ENCODE results near the gene SDCCAG8.

SDCCAG8 gene

DNA sequence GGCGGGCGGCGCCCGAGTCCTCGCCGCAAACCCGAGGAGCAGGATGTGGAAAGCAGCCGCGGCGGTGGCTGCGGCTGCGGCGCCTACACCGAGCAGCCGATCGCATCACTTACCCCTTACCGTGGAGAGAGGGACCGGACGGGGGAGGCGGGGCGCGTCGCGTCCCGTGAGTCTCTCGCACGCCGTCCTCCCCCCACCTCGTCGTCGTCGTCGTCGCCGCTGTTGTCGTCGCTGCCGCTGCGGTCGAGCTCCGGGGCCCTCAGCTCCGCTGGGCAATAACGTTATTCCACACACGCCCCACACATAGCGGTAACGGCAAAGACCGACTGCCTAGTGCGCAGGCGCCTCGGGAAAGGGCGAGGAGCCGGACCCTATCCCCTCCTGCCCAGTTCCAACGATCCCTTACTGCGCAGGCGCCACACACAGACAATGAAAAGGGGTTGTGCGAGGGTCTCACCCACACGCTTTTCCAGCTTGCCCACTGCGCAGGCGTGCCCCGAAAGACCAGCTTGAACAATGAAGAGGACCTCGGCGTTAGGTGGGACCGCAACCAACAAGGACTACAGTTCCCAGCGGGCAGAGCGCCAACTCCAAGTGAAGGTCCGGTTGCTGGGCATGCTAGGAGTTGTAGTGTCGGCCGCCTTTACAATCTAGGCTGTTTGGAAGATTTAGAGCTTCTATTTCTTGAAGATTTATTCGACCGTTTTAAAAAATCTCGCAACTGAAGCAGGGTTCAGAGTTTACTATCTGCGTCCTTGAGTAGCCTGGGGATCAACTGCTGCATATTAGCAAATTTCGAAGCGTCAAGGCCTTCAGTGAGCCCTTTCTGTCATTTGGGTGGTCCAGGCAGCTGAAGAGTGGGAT is 682 bp upstream of the SDCCAG8 start, which contains the start of gene CEP170:
TSS of gene CEP170 (minus strand) at position 355 of the 864 bp plus-strand sequence. CDS start 30,001 bp downstream, outside the sequence.
- DNase-seq, result peak; percentile 88

DNA sequence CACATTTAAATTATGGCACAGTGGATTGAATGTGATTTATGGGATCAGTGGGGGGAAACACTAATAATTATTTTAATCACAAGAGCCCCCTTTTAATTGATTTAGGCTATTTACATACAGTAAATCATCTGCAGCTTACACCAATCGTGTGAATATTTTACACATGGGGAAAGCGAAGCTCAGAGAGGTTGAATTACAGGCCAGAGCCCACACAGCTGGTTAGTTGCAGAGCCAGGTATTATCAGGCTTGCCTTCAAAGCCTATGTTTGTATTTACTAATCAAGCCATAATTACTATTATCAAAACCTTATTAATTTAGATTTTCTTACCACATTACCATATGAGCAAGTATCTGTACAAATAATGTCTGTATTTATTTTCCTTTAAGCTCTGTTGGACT is 749 bp downstream of the SDCCAG8 start:
- no peak for DNase-seq

DNA sequence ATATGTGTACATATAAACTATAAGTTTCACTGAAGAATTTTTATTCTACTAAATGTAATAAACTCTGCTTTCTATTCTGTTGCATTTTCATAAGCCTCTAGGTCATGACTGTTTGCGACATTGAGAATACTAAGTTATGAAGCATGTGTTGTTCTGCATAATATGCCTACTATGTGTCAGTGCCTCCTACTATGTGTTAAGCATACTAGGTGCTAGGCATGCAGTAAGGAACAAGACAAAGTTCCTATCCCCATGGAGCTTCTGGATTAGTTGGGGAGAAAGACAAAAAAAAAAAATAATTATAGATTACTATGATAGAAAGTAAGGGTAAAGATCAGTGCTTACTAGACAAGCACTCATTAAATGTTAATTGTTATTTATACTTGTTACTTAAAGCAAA is 1.3 kb downstream of the SDCCAG8 start:
- no peak for DNase-seq

DNA sequence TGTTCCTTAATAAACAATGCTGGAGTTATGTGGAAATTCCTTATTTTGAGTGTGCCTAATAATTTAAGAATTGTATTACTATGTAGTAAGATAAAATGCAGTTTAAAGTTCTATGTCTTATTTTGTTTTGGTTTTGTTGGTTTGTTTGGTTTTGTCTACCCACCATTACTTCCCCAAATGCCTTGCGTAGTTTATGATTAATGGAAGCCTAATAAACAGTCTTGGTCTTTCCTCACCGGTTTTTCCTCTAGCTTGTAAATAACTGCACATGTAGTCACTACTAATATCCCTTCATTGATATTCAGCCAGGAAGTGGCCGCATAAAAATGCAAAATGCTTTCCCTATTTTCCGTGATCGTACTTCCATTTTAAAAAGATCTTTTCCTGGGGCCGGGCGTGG is 2.9 kb downstream of the SDCCAG8 start:
- no peak for DNase-seq

DNA sequence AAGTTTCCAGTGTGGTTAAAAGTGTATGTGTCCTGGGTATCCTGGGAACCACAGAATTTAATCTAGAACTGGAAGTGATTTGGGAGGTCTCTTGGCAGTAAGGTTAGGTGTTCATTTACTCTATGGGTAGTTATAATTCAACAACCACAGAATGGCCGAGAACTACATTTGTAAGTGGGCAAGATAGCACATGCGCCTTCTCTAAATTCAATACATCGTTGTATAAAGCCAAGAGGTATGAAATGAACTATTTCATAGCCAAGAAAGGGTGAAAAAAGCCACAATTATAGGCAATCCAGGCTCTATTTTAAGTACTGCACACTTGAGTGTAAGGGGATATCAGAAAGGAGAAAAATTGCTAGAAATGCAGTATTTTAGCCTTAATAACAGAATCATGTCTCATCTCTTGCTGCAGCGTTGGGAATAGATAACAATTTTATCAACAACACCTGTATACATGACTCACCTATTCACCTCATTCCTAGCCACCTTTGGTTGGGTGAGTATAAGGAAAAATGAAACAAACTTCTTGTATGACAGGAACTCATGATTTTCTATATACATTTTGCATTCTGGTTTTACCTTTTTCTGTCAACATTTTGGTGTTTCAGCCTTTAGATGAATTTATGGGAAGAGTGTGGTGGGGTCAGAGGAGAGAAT is 4.5 kb downstream of the SDCCAG8 start:
- DNase-seq, result no peak

DNA sequence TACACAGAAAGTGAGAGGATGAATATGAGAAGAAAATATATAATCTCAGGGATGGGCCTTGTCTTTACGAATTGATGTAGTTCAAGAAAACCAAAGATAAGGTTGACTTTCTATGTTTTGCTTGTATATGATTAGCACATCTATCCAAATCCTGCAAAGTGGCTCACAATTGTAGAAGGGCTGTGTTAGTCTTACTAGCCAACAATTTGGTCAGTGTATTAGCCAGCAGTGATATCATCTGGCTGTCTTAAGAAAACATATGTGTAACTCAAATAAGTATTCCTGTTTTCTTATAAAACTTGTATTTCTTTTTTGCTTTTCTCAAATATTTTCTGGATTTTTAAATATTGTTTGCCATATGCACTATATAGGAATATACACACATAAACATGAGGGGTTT is 5.5 kb downstream of the SDCCAG8 start:
- DNase-seq, result no peak

DNA sequence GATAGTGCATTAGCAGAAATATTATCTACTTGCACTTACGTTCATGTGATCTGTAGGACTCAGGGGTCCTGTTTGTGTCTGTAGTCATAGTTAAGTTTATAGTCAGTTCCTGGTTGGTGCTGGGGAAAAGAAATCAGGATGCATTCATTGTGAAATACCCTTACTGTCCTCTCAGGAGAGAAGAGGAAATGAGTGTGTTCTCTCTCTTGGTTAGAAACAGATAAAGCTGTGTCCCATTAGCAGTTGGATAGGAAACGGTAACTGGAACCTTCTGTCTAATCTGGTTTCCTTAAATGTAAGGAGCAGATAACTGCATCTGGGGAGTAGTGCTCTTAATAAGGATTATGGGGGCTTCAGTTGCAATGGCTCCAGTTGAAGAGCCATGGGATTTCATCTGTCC is 8.9 kb downstream of the SDCCAG8 start:
- DNase-seq, result no peak

DNA sequence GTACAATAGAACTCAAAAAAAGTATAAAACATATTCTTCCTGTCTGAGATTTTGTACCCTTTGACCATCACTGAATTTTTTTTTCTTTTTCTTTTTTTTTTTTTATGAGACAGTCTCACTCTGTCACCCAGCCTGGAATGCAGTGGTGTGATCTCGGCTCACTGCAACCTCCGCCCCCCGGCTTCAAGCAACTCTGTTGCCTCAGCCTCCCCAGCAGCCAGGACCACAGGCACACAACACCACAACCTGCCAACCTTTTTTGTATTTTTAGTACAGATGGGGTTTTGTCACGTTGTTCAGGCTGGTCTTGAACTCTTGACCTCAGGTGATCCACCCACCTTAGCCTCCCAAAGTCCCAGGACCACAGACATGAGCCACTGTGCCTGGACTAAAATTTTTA is 10.4 kb downstream of the SDCCAG8 start:
- DNase-seq, result no peak

DNA sequence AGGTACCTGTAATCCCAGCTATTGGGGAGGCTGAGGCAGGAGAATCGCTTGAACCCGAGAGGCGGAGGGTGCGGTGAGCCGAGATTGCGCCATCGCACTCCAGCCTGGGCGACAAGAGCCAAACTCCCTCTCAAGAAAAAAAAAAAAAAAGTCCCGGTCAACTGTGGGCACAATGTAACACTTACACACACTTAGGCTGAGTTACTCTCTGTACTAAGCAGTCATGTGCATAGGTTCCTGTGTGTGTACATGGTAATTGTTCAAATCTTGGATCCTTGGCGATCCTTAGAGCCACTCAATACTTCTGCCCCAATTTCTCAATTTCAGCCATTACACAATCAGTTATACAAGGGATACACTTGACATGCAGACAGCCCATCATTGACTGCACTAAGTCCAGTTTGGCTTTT is 11.6 kb downstream of the SDCCAG8 start:
- DNase-seq, result no peak

DNA sequence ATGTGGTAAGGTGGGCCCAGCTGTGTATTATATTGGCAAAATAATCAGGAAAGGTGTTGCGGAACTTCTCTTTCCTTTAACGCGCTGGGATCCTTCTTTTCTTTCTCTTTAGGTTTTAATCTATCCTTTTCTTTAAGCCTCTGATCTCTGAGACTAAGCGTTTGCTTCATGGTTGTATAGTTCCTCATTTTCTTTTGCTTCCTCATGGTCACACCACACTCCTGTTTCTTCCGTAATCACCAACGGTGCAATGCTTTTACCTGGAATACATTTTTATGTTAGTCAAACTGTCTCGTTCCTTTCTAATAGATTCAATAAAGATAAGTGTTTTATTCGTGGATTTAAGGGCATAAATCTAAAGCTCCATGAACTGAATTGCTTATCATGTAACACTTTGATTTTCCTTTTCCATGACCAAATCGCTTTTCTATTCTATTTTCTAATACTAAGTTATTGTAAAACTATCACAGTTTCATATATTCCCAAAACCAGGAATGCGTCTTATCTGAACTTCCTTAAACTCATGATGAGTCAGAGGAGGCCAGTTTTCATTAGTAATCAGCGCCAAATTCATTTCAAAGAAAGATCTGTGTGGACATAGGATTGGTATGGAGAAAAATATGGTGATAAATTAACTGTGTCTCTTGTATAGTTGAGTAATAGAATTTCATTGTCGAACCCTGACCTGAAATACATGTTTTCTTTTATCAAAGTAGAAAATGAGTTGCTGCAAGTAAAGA is 12.2 kb downstream of the SDCCAG8 start:
- DNase-seq, result no peak

DNA sequence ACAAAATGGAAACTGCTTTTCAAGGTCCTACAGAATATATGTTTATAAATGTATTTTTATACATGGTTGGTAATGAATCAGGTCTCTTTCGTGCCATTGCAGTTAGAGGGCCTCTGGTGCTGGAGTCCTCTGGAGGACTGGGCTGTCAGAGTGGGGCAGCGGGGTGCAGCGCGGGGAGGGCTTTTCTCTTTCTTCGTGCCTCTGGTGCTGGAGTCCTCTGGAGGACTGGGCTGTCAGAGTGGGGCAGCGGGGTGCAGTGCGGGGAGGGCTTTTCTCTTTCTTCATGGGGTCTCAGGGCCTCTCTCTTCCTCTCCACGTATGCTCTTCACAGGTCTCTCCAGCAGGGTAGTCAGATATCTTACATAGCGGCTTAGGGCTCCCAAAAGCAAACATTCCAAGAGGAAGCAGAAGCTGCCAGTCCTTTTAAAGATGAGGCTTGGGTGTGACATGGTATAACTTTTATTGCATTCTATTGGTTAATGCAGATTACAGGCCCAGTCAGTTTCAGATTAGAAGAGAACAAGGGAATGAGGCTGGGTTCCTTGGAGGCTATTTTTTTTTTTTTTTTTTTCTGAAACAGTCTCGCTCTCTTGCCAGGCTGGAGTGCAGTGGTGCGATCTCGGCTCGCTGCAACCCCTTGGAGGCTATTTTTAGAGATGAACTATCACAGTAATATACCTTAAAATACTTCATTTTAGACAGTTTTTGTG is 13.1 kb downstream of the SDCCAG8 start:
- no peak for DNase-seq

DNA sequence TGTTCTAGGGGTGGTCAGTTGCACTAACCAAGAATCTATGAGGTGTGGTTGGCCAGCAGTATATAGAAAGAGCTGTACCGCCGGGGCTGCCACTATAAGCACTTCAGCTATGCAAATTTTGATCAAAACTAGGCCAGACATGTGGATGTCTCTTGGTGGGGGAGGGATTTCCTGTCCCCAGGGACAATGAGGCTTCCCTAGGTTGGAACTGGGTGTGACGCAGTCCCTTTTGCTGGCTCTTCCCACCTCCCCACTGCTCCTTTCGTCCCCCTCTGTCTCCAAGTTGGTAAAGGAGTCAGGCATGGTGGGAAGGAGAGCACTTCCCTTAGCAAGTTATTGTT is 13.6 kb downstream of the SDCCAG8 start:
- no peak for DNase-seq

DNA sequence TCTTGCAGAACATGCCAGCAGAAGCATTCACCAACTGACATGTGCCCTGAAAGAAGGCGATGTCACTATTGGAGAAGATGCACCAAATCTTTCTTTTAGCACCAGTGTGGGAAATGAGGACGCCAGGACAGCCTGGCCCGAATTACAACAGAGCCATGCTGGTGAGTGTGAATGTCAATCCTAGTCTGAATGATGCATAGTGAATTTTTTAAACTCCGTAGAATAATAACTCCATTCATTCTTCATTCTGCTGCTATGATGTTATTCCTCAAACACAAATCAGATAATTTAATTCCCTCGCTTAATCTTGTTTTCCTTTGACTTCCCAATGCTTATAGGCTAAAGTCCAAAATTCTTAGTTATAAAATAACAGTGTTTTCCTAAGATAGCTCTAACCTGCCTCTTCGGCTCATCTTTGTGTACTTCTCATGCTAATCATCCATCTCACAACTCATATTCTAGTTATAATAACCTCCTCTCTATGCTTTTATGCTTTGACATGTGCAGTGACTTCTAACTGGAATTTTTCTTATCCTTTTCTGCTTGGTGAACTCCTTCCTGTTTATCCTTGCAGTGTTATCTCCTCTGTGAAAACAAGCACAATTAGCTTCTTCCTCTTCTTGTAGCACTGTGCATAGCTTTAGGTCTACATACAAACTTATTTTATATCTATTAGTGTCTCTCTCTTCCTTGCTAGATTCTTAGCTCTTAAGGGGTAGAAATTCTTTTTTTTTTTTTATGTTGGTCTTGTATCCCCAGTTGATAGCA is 14.4 kb downstream of the SDCCAG8 start:
- DNase-seq, result no peak

DNA sequence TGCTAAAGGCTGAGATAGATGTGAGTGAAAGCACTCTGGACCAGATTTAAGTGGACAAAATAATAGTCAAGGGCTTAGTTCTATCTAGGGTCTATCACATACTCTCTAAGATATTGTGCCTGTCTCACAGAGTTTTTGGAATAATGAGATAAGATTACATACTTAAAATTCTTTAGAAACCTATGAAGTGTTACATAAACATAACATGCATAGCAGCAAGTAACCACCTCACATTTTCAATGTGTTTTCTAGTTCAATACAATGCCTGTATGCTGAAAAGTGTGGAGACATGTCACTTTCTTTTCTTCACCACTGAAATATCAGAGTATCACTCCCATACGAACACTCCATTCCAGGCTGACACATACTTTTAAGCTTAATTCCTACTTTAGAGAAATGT is 16.2 kb downstream of the SDCCAG8 start:
- no peak for DNase-seq

DNA sequence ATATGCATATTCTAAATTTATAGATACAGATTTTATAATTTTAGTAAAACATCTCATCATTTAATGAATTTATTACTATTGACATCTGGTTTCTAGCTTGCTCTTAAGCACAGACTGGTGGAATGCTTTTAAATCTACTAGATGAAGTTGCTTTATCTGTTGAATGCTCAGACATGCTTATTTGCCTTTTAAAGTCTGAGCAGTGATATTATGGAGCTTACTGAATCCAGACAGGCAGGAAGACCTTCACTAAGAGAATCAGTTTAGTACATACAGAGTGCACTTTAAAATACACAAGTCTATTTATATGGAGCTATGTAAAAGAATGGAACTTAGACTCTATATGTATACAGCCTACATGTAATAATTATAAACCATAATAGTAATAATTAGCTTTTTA is 16.6 kb downstream of the SDCCAG8 start:
- DNase-seq, result no peak

DNA sequence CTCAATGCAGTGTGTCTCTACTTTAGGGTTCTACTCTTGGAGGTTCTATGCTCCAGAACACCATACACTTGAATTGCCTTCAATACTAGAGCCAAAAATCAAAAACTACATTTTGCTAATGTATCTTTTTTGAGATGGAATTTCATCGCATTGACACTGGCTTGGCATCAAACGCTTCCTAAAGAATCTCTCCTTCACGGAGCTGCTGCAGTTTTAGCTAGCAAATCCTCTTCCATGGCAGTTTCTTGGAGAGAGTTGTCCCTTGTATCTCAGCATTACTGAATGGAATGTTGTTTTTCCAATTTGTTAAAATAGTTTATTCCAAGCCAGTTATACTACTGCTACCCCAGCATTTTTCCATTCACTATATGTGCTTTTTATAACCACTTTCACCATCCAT is 17.7 kb downstream of the SDCCAG8 start:
- DNase-seq, result no peak

DNA sequence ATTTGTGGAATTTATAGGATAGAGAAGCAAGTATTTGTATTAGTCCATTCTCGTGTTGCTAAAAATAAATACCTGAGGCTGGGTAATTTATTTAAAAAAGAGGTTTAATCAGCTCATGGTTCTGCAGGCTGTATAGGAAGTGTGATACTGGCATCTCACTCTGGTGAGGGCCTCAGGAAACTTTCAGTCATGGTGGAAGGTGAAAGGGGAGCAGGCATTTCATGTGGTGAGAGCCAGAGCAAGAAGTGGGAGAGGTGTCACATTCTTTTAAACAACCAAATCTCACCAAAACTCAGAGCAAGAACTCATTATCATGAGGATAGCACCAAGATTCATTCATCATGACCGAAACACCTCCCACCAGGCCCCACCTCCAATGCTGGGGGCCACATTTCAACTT is 18.1 kb downstream of the SDCCAG8 start:
- no peak for DNase-seq

DNA sequence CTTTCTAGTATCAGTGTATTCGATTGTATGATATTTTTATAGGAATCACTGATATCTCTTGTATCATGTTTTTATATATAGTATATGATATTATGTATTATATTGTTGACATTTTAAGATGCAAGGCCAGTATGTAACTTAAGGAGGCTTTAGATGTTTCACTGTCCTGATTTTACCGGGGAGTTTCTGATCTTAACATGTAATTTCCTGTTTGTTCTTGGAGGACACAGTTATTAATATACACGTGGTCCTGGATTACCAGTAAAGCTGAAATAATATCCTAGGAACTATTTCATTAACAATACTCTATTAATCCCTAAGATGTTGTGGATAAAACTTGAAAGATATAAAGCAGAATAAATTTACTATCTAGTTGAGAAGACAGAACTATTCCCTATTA is 19.5 kb downstream of the SDCCAG8 start:
- DNase-seq, result no peak

DNA sequence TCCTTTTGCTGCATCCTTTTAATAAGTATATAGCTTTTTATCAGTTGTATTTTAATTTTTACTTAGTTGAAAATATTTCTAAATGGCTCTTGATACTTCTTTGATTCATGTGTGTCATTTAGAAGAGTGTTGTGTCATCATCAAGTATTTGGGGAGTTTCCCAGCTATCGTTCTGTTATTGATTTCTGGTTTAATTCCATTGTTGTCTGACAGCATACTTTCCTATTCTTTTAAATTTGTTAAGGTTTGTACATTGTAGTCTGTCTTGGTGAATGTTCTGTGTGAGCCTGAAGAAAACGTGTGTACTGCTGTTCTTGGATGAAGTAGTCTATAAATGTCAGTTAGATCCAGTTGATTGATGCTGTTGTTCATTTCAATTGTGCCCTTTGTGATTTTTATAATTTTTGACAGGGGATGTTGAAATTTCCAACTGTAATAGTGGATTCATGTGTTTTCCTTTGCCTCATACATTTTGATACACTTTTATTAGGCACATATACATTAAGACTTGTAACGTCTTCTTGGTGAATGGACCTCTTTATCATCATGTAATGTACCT is 24.8 kb downstream of the SDCCAG8 start:
- no peak for DNase-seq

DNA sequence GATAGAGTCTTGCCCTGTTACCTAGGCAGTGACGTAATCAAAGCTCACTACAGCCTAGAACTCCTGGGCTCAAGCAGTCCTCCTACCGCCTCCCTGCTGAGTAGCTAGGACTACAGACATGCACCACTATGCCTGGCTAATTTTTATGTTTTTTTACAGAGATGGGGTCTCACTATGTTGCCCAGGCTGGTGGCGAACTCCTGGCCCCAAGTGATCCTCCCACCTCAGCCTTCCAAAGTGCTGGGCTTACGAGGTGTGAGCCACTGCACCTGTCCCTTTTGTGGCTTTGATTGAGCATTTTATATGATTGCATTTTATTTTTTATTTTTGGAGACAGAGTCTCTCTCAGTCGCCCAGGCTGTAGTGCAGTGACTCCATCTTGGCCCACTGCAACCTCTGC is 25.8 kb downstream of the SDCCAG8 start:
- DNase-seq, result no peak

DNA sequence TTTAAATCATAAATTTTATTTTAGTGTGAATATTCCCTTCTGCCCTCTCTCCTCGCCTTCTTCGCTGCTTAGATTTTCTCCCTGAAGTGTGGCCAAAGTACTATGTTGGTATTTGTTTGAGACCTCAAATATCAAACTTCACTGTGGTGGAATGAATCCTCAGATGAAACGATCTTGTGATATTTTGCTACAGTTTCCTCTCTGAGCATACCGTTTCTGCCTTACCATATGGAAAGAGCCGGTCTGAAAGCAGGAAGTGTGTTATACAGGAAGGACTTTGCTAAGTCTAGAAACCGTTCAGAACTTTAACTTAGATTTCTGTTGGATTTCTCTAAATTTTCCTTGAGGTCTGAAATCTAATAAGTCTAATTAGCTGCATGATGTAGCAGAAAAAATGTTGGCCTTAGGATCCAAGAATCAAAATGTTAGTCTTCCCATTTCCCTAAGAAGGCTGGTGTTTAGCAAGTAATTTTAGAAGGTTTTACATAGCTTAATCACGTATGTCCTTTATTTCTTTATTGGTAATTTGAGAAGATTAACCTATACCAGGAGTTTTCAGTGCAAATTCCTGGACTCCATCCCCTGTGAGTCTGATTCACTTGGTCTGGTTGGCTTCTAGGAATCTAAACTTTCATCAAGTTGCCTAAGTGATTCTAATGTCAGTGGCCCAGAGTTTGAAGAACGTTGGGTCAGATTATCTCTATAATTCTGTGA is 30.7 kb downstream of the SDCCAG8 start:
- DNase-seq, result no peak

DNA sequence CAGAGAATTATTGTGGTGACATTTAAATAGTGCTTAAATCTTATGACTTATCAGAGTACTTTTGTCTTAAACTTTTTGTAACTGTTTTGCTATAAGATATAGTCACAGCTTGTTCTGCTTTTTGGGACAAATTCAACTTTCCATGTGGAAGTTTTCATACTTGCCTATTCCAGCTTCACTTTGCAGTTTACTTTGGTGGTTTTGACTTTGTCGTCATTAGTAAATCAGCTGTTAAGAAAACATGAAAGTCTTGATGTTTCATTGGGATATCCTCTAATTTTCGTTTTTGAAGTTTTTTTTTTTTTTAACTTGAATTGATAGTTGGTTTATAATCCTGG is 31.3 kb downstream of the SDCCAG8 start:
- DNase-seq, result no peak

All from RPMI8226 (cell line).